Measurements from ENCODE around the gene ANGEL1. TPM values are rescaled to one million over a fixed set of nuclear protein-coding genes. Genes with fewer than 3 reads are reported as not detected.

The ANGEL1 gene
- total and polyA plus RNA-seq, 2 of the 8 experiments (the other 6 are each of a cell fraction or from before 2014, with no cell fraction given): 26.8 to 27.2 TPM

DNA sequence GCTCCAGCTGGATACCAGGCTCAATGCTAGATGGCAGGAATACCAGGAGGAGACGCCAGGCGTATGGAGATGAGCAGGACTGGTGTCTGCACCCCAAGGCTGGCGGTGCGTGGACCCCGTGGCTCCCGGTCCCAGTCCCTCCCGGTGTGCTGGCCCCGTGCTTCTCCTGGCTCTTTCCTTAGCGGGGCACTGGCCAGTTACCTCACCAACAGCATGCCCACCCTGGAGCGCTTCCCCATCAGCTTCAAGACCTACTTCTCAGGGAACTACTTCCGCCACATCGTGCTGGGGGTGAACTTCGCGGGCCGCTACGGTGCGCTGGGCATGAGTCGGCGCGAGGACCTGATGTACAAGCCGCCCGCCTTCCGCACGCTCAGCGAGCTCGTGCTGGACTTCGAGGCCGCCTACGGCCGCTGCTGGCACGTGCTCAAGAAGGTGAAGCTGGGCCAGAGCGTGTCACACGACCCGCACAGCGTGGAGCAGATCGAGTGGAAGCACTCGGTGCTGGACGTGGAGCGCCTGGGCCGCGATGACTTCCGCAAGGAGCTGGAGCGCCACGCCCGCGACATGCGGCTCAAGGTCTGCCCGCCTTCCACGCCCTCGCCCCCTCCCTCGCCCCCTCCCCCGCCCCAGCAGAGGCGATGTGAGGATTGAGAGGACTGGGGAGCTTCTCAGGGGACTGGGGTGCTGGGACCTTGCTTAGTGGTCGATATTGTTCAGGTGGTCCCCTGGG is 36.8 kb downstream of the ANGEL1 start (continued):
- TF ChIP-seq, protein P1, sequence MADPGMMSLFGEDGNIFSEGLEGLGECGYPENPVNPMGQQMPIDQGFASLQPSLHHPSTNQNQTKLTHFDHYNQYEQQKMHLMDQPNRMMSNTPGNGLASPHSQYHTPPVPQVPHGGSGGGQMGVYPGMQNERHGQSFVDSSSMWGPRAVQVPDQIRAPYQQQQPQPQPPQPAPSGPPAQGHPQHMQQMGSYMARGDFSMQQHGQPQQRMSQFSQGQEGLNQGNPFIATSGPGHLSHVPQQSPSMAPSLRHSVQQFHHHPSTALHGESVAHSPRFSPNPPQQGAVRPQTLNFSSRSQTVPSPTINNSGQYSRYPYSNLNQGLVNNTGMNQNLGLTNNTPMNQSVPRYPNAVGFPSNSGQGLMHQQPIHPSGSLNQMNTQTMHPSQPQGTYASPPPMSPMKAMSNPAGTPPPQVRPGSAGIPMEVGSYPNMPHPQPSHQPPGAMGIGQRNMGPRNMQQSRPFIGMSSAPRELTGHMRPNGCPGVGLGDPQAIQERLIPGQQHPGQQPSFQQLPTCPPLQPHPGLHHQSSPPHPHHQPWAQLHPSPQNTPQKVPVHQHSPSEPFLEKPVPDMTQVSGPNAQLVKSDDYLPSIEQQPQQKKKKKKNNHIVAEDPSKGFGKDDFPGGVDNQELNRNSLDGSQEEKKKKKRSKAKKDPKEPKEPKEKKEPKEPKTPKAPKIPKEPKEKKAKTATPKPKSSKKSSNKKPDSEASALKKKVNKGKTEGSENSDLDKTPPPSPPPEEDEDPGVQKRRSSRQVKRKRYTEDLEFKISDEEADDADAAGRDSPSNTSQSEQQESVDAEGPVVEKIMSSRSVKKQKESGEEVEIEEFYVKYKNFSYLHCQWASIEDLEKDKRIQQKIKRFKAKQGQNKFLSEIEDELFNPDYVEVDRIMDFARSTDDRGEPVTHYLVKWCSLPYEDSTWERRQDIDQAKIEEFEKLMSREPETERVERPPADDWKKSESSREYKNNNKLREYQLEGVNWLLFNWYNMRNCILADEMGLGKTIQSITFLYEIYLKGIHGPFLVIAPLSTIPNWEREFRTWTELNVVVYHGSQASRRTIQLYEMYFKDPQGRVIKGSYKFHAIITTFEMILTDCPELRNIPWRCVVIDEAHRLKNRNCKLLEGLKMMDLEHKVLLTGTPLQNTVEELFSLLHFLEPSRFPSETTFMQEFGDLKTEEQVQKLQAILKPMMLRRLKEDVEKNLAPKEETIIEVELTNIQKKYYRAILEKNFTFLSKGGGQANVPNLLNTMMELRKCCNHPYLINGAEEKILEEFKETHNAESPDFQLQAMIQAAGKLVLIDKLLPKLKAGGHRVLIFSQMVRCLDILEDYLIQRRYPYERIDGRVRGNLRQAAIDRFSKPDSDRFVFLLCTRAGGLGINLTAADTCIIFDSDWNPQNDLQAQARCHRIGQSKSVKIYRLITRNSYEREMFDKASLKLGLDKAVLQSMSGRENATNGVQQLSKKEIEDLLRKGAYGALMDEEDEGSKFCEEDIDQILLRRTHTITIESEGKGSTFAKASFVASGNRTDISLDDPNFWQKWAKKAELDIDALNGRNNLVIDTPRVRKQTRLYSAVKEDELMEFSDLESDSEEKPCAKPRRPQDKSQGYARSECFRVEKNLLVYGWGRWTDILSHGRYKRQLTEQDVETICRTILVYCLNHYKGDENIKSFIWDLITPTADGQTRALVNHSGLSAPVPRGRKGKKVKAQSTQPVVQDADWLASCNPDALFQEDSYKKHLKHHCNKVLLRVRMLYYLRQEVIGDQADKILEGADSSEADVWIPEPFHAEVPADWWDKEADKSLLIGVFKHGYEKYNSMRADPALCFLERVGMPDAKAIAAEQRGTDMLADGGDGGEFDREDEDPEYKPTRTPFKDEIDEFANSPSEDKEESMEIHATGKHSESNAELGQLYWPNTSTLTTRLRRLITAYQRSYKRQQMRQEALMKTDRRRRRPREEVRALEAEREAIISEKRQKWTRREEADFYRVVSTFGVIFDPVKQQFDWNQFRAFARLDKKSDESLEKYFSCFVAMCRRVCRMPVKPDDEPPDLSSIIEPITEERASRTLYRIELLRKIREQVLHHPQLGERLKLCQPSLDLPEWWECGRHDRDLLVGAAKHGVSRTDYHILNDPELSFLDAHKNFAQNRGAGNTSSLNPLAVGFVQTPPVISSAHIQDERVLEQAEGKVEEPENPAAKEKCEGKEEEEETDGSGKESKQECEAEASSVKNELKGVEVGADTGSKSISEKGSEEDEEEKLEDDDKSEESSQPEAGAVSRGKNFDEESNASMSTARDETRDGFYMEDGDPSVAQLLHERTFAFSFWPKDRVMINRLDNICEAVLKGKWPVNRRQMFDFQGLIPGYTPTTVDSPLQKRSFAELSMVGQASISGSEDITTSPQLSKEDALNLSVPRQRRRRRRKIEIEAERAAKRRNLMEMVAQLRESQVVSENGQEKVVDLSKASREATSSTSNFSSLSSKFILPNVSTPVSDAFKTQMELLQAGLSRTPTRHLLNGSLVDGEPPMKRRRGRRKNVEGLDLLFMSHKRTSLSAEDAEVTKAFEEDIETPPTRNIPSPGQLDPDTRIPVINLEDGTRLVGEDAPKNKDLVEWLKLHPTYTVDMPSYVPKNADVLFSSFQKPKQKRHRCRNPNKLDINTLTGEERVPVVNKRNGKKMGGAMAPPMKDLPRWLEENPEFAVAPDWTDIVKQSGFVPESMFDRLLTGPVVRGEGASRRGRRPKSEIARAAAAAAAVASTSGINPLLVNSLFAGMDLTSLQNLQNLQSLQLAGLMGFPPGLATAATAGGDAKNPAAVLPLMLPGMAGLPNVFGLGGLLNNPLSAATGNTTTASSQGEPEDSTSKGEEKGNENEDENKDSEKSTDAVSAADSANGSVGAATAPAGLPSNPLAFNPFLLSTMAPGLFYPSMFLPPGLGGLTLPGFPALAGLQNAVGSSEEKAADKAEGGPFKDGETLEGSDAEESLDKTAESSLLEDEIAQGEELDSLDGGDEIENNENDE (IDR thresholded peaks at IDR 0.05; ENCODE audit: insufficient replicate concordance, low read length): no peak
- no peak for TF ChIP-seq TCF12 (IDR thresholded peaks at IDR 0.05; ENCODE audit: low read depth, low read length)
- no peak for TF ChIP-seq CREB1 (IDR thresholded peaks at IDR 0.05)
- no peak for TF ChIP-seq TAF1 (IDR thresholded peaks at IDR 0.05; ENCODE audit: low read depth, low read length)
- TF ChIP-seq HDAC2 (IDR thresholded peaks at IDR 0.05; ENCODE audit: borderline replicate concordance in 1 of 2, low read depth in 2 of 2, low read length in 2 of 2): no peak
- TF ChIP-seq SAP30 (IDR thresholded peaks at IDR 0.05; ENCODE audit: insufficient read depth, insufficient replicate concordance, low read length): no peak
- no peak for TF ChIP-seq HDAC6 (IDR thresholded peaks at IDR 0.05; ENCODE audit: low read depth, low read length)
- TF ChIP-seq, protein P2, sequence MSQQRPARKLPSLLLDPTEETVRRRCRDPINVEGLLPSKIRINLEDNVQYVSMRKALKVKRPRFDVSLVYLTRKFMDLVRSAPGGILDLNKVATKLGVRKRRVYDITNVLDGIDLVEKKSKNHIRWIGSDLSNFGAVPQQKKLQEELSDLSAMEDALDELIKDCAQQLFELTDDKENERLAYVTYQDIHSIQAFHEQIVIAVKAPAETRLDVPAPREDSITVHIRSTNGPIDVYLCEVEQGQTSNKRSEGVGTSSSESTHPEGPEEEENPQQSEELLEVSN (IDR thresholded peaks at IDR 0.05): no peak
- no peak for TF ChIP-seq CHD1 (IDR thresholded peaks at IDR 0.05; ENCODE audit: low read depth, low read length)

All from H1 (cell line).